Occipital lobe (tissue), 2 donors: ENCODE results near the gene WNK4. TPM values are rescaled to one million over a fixed set of nuclear protein-coding genes. Genes with fewer than 3 reads are reported as not detected.
"Not testable (repeated sequence)": the region's sequence is repeated elsewhere in the genome, so short reads cannot be mapped to it uniquely, and the experiment has no call there.

ENCODE experiments used
- DNase-seq: peaks from one replicate; lab custom pipeline; 2025; lab: John Stamatoyannopoulos, UW
- total RNA-seq: library from RNA; depleted of rRNA; stranded (reverse); fragments of >200 nt; gene quantifications from one replicate; pipeline ENCODE4 v1.2.3, GENCODE V29; 2014

Gene WNK4
- total RNA-seq, 1 donor from 2014 or later: 0.31 TPM

GRCh38 chr17:42769964-42770363 is 10.4 kb upstream of the WNK4 start:
- not testable (repeated sequence) for DNase-seq

DNA sequence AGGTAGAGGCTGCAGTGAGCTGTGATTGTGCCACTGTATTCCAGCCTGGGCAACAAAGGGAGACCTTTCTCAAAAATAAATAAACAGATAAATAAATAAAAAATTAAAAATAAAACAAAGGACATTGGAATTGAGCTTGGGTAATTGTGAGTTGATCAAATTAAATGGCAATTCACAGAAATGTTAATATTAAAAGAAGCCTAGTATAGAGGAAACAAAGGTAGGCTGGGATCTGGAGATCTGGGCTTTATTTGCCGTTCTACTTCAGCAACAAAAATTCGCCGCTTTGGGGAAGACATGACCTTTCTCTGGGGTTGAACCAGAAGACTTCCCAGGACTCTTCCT is 7.5 kb upstream of the WNK4 start:
- DNase-seq: no peak

DNA sequence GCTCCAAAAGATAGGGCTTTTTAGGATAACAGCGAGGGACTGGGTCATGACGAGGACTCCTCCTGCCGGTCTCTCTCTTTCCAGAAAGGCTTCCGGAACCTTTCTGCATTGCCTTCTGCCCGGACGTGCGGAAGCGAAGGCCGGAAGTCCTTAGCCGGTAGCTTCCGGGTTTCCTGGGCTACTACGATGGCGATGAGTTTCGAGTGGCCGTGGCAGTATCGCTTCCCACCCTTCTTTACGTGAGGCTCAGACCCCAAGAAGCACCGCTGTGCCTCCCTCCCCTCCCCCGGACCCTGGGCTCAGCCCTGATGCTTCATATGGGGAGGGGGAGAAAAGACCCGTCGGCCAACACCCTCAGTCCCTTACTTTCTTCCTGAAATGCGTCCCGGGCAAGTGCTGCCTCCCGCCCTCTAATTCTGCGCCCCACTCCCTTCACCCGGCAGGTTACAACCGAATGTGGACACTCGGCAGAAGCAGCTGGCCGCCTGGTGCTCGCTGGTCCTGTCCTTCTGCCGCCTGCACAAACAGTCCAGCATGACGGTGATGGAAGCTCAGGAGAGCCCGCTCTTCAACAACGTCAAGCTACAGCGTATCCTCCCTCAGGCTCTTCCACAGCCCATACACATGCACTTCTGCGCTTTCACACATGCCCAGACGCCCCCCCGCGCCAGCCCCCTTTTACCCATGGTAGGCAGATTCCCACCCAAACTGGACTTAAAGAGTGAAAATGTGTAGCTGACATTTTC is 6.9 kb upstream of the WNK4 start, which contains the start of gene VPS25:
Gene VPS25, plus strand, starts transcription at position 160 of the 746 bp plus-strand sequence. Its CDS starts 27 bp downstream, at position 187.
- peak; percentile 74 for DNase-seq

DNA sequence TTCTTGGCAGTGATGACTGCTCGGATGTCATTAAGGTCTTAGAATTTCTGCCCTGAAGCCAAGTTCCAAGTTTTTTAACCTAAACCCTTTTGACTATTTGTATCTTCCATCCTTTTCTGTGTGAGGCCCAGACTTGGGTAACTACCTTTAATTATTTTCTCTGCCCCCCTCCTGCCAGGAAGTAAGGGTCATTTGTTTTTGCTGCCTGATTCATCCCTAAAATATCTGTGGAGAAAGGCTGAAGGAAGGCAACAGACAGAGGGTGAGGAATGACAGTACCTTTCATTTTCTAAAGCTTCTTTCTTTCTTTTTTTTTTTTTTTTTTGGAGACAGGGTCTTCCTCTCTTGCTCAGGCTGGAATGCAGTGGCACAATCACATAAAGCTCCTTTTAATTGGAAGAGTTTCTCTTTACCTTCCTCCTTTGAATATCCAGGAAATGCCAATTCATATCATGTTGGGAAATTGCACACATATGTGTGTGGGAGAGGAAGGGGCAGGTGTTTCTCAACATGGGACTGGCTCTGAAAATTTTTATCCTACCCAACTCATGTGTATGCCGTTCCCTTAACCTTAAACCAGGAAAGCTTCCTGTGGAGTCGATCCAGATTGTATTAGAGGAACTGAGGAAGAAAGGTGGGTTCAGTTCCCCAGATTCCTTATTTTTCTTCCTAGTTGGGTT is 6.2 kb upstream of the WNK4 start:
- DNase-seq: no peak

DNA sequence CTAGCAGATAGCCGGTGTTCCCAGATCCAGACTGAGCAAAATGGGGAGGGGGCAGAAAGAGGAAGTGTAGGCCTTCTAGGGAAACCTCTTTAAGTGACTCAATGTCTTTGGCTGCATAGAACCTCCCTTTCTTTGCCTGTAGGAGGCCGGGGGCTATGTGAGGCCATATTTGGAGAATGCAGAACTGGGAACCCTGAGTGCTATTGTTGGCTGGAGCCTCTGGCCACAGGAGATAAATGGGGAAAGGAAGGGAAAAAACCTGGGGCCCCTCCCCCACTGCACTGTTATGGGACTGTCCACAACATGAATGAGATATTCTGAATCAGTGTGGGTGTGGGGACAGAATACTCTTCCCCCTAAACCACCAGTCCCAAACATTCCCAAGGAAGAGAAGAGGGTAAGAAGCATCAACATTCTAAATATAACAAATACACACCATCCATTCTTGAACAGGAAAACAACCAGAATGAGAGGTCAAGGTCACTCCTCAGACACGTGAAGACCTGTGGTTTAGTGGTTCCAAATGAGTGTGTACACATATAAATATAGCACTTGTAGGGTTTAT is 4.8 kb upstream of the WNK4 start:
- DNase-seq: no peak

GRCh38 chr17:42778570-42778969 is 1.8 kb upstream of the WNK4 start:
- DNase-seq: no peak

GRCh38 chr17:42779304-42779935 is 990 bp upstream of the WNK4 start:
- no peak for DNase-seq

DNA sequence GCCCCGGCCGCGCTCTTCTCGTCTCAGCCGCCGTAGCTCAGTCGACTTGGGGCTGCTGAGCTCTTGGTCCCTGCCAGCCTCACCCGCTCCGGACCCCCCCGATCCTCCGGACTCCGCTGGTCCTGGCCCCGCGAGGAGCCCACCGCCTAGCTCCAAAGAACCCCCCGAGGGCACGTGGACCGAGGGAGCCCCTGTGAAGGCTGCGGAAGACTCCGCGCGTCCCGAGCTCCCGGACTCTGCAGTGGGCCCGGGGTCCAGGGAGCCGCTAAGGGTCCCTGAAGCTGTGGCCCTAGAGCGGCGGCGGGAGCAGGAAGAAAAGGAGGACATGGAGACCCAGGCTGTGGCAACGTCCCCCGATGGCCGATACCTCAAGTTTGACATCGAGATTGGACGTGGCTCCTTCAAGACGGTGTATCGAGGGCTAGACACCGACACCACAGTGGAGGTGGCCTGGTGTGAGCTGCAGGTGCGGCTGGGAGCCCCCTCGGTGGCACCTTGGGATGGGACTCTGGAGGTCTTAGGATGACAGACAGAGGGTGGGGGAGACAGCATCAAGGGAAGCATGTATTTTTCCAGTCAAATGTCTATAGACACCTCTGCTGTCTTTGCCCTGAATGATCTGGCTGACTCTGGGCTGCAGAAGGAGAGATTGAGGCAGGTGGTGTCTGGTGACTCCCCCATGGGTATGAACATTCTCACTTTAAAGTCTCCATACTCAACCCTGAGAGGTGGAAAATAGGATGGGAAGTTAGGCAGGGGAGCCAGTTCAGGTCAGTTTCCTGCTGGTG is 635 bp downstream of the WNK4 start:
- DNase-seq: no peak

DNA sequence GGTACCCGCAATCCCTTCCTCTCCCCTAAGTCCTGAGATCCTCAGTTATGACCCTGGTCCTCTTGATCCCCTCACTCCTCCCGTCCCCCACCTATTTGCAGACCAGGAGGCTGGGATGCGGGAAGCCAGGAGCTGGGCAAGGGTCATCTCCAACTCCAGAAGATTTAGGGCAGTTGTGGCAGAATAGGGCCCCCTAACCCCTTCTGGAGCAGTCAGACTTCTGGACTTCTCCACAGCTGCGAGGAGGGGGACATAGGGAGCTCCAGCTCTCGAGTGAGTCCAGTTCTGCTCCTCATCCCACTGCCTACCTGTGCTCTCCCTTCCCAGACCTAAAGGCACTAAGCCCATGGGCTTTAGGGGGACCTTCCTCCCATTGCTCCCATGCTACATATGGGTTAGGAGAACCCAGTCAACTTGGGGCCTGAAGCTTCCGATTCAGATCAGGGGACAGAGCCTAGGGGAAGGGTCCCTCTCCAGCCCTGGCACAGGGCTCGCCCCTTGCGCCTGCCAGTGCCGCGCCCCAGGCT is 1.3 kb downstream of the WNK4 start:
- no peak for DNase-seq

DNA sequence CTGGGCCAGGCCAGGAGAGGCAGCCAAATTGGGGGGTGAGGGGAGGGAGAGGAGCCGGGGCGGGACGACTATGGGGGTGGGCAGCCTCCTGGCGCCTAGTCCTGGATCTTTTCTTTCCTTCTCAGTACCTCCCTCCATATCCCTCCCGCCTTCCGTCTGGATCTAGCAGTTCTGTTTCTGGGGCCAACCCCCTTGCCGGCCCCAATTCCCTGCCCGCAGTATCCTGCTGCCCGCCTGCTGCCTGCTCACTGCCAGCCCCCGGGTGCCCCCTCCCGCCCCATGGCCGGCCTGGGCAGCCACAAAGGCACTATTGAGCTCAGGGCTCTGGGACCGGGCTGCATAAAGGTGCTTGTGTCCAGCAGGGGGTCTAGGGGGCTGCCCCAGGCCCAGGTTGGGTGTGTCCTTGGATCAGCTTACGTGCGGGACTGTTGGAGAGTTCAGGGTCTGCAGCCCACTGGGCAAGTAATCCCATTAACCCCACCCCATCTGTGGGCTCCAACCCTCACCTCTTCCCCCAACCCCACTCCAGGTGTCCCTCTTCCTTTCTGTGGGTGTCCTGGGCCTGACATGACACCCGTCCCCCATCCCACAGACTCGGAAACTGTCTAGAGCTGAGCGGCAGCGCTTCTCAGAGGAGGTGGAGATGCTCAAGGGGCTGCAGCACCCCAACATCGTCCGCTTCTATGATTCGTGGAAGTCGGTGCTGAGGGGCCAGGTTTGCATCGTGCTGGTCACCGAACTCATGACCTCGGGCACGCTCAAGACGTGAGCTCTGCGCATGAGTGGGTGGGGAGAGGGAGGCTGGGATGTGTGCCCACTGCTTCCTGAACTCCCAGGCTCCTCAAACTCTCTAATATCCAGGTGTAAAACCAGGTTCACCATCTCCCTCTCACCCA is 2.0 kb downstream of the WNK4 start:
- DNase-seq: no peak

GRCh38 chr17:42783062-42783790 is 2.8 kb downstream of the WNK4 start:
- no peak for DNase-seq

DNA sequence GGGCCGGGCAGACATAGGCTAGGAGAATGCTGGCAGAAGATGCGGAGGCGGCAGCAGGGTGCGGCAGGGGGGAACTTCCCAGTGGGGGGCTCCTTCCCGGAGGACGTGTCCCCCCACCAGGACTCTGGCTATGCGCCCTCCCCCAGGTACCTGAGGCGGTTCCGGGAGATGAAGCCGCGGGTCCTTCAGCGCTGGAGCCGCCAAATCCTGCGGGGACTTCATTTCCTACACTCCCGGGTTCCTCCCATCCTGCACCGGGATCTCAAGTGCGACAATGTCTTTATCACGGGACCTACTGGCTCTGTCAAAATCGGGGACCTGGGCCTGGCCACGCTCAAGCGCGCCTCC is 3.4 kb downstream of the WNK4 start:
- DNase-seq: no peak

- DNase-seq: no peak
These were observed 4.0 kb downstream of the WNK4 start for GRCh38 chr17:42784409-42784808.

DNA sequence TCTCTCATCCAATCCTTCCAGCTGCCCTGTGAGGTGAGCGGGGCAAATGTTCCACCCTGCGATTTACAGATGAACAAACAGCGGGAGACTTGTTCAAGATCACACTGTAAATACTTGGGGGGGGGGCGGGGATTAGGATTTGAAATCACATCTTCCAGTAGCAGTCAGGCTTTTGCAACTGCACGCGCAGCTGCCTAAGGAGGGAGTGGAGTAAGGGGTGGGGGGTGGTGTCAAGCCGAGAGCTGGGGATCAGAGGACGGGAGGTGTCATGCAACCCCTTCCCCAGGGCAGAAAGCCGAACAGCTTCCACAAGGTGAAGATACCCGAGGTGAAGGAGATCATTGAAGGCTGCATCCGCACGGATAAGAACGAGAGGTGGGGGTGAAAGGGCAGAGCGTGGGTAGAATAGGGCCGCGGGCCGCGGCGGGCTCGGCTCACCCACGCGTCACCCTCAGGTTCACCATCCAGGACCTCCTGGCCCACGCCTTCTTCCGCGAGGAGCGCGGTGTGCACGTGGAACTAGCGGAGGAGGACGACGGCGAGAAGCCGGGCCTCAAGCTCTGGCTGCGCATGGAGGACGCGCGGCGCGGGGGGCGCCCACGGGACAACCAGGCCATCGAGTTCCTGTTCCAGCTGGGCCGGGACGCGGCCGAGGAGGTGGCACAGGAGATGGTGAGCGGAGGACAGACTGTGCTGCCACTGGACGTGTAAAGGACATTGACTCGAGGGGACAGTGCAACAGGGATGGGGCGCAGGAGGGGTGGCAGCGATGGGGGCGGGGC is 4.6 kb downstream of the WNK4 start:
- no peak for DNase-seq

GRCh38 chr17:42787266-42787665 is 6.9 kb downstream of the WNK4 start:
- DNase-seq: no peak

DNA sequence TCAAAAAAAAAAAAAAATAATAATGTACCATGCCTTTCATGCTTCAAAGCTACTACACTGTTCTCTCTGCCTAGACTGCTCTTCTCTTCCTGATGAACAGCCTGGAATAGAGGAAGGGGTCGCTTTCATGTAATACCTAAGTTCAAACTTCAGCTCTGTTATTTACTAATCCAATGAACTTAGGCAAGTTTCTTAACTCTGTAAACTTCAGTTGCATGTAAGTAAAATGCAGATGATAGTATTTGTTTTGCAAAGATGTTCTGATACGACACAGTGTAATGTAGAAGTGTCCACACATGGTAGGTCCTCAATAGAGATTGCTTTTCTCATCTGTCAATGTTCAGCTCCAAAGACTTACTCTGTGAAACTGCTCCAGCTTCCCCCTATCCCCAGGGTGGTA is 11.5 kb downstream of the WNK4 start:
- no peak for DNase-seq

DNA sequence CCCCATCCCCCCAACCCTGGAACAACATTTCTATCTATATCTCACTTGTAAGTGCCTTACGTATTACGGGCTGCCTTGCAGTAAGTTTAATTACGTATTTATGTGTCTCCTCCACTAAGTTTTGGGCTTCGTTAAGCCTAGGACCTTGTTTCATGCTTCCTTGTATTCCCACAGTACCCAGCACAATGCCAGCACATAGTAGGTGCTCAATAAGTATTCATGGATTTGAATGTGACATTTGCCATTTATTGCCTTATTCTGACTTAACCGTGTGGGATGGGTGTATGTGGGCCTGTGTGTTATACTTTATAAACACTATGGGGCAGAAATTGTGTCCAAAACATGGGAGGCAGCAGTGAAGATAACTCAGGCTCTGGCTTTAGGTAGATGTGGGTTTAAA is 12.1 kb downstream of the WNK4 start:
- DNase-seq: no peak

DNA sequence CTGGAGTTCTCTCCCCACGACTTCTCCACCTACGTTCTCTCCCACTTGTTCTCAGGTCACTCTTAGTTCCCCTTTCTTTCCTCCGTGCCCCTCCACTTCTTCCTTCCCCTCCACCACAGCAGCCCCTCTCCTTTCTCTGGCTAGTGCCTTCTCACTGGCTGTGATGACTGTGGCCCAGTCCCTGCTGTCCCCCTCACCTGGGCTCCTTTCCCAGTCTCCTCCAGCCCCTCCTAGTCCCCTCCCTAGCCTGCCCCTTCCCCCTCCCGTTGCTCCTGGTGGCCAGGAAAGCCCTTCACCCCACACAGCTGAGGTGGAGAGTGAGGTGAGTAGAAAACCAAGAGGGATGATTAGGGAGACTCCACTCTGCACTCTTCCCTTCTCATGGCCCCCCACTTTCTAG is 14.7 kb downstream of the WNK4 start:
- DNase-seq: no peak

- DNase-seq: no peak
These were observed 15.1 kb downstream of the WNK4 start for GRCh38 chr17:42795465-42795864.
